NOMO-1 treated with dmso at 0.1 percent for 144 hours (cell line): ENCODE data around the gene SLC35E3.

Experiments used
- DNase-seq: peaks from one replicate; lab custom pipeline; 2025; ENCODE audit not compliant: unreplicated experiment; lab: John Stamatoyannopoulos, UW

The SLC35E3 gene

GRCh38 chr12:68745904-68746571 lies at the start of gene SLC35E3:
SLC35E3 (plus strand) TSS chr12:68746176; CDS start chr12:68746378, 202 bp downstream.
- DNase-seq: peak; percentile 95

- DNase-seq: no peak
These were observed 46.5 kb upstream of the SLC35E3 start for GRCh38 chr12:68699486-68699885.

DNA sequence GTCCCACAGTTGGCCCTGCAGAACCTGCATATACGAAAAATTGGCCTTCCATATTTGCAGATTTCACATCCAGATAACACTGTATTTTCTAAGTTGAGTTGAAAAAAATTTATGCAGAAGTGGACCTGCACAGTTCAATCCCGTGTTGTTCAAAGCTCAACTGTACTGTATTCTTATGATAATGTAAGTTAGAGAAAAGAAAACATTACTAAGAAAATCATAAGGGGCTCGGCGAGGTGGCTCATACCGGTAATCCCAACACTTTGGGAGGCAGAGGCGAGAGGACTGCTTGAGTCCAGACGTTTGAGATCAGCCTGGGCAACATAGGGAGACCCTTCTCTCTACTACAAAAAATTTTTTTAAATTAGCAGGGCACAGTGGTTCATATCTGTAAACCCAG lies 18.2 kb upstream of the SLC35E3 start:
- DNase-seq: no peak

DNA sequence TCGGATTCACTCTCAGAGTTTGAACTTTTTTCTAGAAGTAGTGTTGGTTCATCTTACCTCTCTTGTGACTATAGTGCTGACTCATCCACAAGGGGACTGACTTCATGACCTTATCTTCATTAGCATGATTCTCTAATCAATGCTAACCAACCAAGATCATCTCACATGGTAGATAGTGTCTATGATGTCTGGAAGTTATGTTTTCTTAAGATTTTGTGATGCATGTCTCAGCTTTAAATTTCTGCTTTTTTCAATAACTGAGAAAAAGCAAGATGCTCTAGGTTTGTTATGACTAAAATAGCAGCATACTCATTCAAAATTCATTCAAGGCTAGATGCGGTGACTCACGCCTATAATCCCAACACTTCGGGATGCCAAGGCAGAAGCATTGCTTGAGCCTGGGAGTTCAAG lies 12.3 kb upstream of the SLC35E3 start:
- DNase-seq: no peak

- no peak for DNase-seq
These were observed 6.1 kb upstream of the SLC35E3 start for GRCh38 chr12:68739891-68740290.

- DNase-seq: no peak
These were observed 2.6 kb upstream of the SLC35E3 start for GRCh38 chr12:68743356-68743755.

DNA sequence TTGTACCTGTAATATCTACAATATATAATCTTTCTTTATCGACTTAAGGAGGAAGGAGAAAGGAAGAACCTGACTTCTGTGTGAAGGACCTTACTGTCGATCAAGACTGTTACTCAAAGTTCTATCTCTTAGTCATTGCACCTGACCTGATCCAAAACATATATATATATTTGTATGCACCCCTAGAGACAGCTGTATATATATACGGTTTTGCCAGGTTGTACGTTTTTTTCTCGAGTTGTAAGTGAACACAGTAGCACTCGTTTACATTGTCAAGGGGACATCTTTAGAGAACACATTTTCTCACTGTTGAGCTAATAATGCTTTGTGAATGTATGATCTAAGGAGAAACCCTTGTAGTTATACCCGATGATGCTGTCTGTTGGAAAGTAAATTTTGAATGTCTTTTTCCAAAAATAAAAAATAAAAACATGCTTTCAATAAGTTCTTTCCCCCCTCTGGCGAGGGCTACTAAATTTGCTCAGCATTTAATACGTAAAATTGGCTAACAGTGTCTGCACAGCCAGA lies 536 bp upstream of the SLC35E3 start:
- DNase-seq: no peak

DNA sequence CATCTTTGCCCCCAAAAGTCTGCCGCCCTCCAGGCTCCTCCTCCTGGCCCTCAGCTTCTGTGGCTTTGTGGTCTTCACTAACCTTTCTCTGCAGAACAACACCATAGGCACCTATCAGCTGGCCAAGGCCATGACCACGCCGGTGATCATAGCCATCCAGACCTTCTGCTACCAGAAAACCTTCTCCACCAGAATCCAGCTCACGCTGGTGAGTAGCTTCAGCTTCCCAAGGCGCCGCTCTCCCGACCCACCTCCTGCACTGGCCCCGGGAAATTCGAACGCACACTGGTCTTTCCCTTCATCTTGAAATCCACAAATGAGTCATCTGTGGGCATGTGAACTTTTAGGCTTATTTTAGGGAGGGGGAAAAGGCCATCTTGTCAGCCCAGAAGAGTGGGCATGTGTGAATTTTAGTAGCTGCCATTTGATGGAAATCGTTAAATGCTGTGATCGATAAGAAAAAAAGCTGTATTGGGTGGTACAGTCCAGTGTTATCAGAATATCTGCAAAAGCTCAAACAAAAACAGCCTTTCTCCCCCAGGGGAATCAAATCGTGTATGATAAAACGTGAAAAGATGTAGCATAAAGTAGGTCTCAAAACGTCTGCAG lies 700 bp downstream of the SLC35E3 start:
- no peak for DNase-seq

DNA sequence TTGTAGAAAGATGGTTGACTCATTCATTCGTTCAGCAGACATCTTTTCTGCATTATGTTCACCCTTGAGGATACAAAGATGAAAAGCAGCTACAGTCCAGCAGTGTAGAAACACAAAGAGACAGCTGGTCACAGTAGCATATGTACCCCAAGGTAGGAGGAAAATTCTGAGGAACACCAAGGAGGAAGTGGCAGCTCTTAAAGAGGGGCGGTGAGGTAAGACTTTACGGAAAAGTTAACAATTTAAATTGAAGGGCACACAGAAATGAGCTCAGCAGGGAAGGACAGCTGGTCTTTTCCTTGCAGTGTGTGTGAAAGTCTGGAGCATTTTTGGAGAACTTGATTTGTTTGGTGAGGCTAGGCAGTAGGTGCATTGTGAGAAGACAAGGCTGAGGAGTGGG lies 3.5 kb downstream of the SLC35E3 start:
- DNase-seq: no peak

DNA sequence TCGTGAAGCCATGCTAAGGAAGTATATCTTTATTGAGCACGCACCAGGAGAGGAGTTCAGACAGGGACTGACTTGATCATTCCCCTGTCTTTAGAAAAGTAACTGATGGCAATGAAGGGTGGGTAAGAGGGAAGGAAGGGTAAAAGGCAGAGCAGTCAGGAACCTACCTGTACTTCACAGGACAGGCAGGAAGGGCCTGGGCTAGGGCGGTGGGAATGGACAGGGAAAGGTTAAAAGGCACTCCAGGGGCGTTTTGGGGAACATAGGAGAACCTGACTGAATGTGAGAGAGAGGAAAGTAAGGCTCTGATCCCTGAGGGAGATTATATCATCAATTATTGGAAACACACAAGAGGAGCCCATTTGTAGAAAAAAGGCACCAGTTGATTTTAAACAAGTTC lies 3.9 kb downstream of the SLC35E3 start:
- DNase-seq: no peak

DNA sequence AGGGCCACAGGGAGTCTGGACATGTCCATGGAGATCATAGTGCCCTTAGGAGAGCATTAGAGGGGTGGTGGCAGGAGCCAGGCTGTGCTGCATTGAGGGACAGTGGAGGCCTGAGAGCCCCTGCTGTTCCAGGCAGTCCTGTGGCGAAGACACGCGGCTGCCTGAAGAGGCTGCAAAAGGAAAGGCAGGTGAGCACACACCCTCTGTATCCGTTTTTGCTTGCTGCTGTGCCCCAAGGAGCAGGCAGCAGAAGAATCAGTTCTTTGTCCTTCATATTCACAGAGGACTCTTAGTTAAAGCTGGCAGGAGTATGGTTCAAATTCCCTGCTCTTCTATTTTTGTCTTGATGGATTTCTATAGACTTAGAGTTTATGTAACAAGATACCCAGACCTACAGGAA lies 4.5 kb downstream of the SLC35E3 start:
- no peak for DNase-seq

GRCh38 chr12:68755536-68756243 lies 9.7 kb downstream of the SLC35E3 start:
- no peak for DNase-seq

DNA sequence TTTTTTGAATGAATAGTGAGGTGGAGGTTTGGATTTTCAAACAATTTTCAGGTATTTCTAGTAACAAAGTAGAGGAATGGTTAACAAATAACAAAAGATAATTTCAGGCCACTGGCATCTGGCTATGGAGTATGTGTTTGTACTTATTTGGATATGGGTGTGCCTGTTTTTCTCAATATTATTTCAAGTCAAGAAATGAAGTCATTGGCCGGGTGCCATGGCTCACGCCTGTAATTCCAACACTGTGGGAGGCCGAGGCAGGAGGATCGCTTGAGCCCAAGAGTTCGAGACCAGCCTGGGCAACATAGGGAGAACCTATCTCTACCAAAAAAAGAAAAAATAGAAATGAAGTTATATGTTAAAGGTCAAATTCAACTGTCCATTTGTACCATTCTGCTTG lies 13.9 kb downstream of the SLC35E3 start:
- no peak for DNase-seq

GRCh38 chr12:68760806-68761441 lies 14.9 kb downstream of the SLC35E3 start:
- DNase-seq: no peak

- no peak for DNase-seq
These were observed 15.5 kb downstream of the SLC35E3 start for GRCh38 chr12:68761442-68761812.

DNA sequence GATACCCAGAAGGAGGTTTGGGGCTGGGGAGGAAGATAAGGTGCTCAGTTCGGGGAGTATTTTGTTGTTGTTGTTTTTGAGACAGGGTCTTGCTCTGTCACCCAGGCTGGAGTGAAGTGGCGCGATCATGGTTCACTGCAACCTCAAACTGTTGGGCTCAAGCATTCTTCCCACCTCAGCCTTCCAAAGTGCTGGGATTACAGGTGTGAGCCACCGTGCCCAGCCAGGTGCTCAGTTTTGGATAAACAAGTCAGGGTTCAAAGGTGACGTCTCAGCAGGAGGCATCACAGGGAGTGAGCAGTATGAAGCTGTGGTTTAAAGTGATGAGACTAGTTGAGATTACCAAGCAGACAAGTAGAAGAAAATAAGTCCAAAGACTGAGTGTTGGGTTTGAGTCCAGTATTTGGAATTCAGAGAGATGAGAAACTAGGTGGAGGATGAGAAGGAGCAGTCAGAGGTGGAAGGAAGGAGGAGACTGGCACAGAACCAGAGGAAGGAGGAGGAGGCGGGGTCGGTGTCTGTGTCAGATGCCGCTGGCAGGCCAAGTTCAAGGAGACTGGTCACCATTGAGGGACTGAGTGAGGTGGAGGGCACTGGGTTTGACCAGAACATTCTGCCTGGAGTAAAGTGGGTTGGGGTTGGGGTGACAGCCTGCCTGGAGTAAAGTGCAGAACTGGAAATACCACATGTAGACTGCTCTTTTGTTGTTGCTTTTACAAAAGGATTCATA lies 16.1 kb downstream of the SLC35E3 start:
- DNase-seq: no peak

- no peak for DNase-seq
These were observed 16.7 kb downstream of the SLC35E3 start for GRCh38 chr12:68762691-68763090.

DNA sequence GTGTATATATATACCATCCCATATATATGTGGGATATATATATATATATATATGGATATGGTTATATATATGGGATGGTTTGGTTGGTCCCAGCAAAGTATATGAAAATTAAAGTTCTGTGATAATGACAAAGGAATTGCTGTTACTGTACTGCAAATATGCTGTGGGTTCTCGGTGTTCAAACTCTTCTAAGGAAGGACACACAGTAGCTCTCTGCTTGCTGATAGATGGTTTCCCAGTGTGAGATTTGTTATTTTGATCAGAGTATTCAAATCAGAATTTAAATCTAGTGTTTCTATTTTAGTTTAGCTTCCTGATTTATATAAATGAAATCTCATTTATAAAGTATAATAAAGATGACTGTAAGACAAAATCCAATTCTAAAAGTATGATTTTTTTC lies 19.7 kb downstream of the SLC35E3 start:
- no peak for DNase-seq

DNA sequence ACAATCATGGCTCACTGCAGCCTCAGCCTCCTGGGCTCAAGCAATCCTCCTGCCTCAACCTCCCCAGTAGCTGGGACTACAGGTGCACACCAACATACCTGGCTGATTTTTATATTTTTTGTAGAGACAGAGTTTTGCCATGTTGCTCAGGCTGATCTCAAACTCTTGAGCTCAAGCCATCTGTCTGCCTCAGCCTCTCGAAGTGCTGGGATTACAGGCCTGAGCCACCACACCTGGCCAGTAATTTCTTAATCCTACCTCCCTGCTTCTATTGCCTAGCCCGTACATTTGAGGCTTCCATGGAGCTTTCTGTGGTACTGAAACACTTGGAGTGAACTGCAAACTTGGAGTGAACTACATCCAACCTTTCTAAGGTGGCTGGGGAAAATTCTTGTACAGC lies 20.7 kb downstream of the SLC35E3 start:
- DNase-seq: no peak

DNA sequence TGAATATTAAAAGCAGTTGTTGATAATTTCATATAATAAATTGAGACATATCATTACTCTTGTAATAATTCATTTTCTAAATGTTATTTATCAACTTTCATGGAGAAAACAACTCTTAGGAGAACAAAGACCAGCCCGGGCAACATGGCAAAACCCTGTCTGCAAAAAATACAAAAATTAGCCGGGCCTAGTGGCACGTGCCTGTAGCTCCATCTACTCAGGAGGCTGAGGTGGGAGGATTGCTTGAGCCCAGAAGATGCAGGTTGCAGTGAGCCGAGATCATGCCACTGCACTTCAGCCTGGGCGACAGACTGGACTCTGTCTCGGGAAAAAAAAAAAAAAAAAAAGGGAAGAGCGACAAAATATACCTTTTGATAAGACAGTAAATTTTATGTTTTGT lies 21.2 kb downstream of the SLC35E3 start:
- no peak for DNase-seq

DNA sequence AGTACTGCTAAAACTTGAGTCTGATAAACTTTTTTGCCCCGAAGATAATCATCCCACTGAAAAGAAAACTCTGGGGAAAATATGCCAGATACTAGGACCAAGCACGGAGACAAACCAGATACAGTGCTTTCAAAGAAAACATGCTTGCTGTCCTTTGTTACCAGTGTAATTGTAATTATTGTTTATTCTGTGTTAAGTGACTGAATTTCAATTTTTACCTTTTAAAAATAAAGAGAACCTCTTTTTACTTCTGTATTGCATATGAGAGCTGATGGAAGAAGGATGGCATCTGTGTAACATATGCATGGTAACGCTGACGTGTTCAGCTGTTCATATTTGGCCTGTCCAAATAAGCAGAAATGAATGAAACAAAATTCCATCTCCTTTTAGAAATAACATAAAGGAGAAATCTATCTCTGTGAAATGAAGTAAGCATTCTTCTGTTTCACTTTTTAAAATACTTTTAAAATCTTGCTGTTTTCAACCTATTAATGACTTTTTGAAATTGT lies 22.5 kb downstream of the SLC35E3 start:
- no peak for DNase-seq
